HEK293T (cell line): ENCODE results near the gene CNPY1.

ENCODE experiments used
- BHLHE40 ChIP-seq: fragments of 450-650 bp; IDR thresholded peaks from 2 replicates; pipeline ENCODE4 v1.6.1; 2016; ENCODE audit warnings: mild to moderate bottlenecking, moderate library complexity, borderline replicate concordance
- CTBP1 ChIP-seq: fragments of 450-650 bp; IDR thresholded peaks from 2 replicates; pipeline ENCODE4 v1.6.1; 2016; ENCODE audit warnings: borderline replicate concordance
- FOXA1 ChIP-seq: fragments of 450-650 bp; IDR thresholded peaks from 2 replicates; pipeline ENCODE4 v1.6.1; 2016; ENCODE audit warnings: mild to moderate bottlenecking
- FOXK2 ChIP-seq: fragments of 450-650 bp; IDR thresholded peaks from 2 replicates; pipeline ENCODE4 v1.6.1; 2016; ENCODE audit warnings: mild to moderate bottlenecking
- FOXM1 ChIP-seq: fragments of 450-650 bp; IDR thresholded peaks from 2 replicates; pipeline ENCODE4 v1.6.1; 2017; ENCODE audit warnings: mild to moderate bottlenecking, borderline replicate concordance
- HDGF ChIP-seq: fragments of 450-650 bp; IDR thresholded peaks from 2 replicates; pipeline ENCODE4 v1.6.1; 2017; ENCODE audit warnings: antibody characterized with exemption, borderline replicate concordance
- NFRKB ChIP-seq: fragments of 450-650 bp; IDR thresholded peaks from 2 replicates; pipeline ENCODE4 v1.6.1; 2016; ENCODE audit warnings: mild to moderate bottlenecking, moderate library complexity
- SP1 ChIP-seq: fragments of 450-650 bp; IDR thresholded peaks from 2 replicates; pipeline ENCODE4 v1.6.1; 2017
- SUZ12 ChIP-seq: fragments of 450-650 bp; IDR thresholded peaks from 2 replicates; pipeline ENCODE4 v1.6.1; 2016; ENCODE audit warnings: mild to moderate bottlenecking
- TARDBP ChIP-seq: fragments of 450-650 bp; IDR thresholded peaks from 2 replicates; pipeline ENCODE4 v1.6.1; 2016

DNA sequence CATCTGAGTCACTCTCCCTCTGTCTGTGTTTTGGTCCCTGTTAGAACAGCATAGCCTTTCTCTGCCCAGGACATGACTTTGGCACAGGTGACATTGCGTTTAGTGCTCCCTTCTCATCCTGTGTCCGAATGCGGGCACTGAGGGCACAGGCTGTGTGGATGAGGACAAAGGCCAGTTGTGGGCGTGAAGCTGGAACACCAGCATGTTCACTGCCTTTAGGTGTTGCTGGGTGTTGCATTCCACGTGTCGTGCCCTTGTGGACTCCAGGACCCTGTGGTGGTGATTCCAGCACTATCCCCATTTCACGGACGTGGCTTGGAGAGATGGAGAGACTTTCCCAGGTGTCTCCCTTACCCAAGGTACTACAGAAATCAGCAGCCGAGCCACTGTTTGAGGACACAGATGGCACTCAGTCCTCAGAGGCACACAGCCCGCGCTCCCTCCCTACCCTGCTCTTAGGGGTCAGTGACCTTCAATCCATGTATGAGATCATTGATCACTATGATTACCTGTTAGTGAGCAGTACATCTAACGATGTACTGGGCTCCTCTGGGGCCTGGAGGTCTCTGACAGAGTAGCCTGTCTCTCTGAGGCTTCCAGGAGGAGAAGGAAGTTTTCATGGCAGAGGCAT, 917 bp upstream of the CNPY1 start:
- TF ChIP-seq BHLHE40 (no peak), FOXM1 (no peak), SP1 (no peak), CTBP1 (no peak), SUZ12 (no peak), FOXK2 (no peak), TARDBP (no peak), HDGF (no peak), NFRKB (no peak), FOXA1 (no peak)
